ENCODE measurements around the gene BATF.

- TF ChIP-seq POLR2A (IDR thresholded peaks at IDR 0.05; ENCODE audit: low read length) (no peak), GATA1 (IDR thresholded peaks at IDR 0.05; ENCODE audit: low read depth, low read length) (no peak)
Measured at GRCh38 chr14:75540479-75540851, 18.2 kb downstream of the BATF start.

Measured in erythroblast (primary cell).